ENCODE results near the gene KRT26.

KRT26 gene

GRCh38 chr17:40727447-40728231, 44.4 kb downstream of the KRT26 start:
- peak; percentile 86 for DNase-seq (ENCODE audit: low spot score)

GRCh38 chr17:40726919-40727318, 45.1 kb downstream of the KRT26 start:
- peak; percentile 28 for DNase-seq (ENCODE audit: low spot score)

- DNase-seq (ENCODE audit: low spot score): peak; percentile 65
Observed at GRCh38 chr17:40724656-40725055, 47.3 kb downstream of the KRT26 start.

GRCh38 chr17:40722241-40722640, 49.8 kb downstream of the KRT26 start:
- DNase-seq (ENCODE audit: low spot score): peak; percentile 82

GRCh38 chr17:40720899-40721298, 51.1 kb downstream of the KRT26 start:
- peak; percentile 82 for DNase-seq (ENCODE audit: low spot score)

- no peak for DNase-seq (ENCODE audit: low spot score)
Observed at GRCh38 chr17:40718930-40719329, 53.1 kb downstream of the KRT26 start.

GRCh38 chr17:40717776-40718175, 54.2 kb downstream of the KRT26 start:
- no peak for DNase-seq (ENCODE audit: low spot score)

Data from kidney tubule cell (primary cell).